ENCODE results near the gene ACAN. TPM values are rescaled to one million over a fixed set of nuclear protein-coding genes. Genes with fewer than 3 reads are reported as not detected.

The ACAN gene
- total RNA-seq, 4 donors from 2014 or later, result 0.85 to 6.9 TPM; not detected in 2

DNA sequence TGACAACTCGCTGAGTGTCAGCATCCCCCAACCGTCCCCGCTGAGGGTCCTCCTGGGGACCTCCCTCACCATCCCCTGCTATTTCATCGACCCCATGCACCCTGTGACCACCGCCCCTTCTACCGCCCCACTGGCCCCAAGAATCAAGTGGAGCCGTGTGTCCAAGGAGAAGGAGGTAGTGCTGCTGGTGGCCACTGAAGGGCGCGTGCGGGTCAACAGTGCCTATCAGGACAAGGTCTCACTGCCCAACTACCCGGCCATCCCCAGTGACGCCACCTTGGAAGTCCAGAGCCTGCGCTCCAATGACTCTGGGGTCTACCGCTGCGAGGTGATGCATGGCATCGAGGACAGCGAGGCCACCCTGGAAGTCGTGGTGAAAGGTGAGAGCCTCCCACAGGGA is 35.4 kb downstream of the ACAN start:
- no peaks in the 10 kb centered on the region for H3K27me3 ChIP-seq
- intact Hi-C loops (cut with DNase I; ENCODE audit: low total_unique reads), result no loop called here
- no peaks in the 10 kb centered on the region for H3K4me1 ChIP-seq
- H3K4me3 ChIP-seq, result no peak overlapping the region
- DNase-seq, result no peak
- H3K27ac ChIP-seq, result no peak overlapping the region
- TF ChIP-seq POLR2A (IDR thresholded peaks at IDR 0.05), result no peak
- TF ChIP-seq, protein P1, sequence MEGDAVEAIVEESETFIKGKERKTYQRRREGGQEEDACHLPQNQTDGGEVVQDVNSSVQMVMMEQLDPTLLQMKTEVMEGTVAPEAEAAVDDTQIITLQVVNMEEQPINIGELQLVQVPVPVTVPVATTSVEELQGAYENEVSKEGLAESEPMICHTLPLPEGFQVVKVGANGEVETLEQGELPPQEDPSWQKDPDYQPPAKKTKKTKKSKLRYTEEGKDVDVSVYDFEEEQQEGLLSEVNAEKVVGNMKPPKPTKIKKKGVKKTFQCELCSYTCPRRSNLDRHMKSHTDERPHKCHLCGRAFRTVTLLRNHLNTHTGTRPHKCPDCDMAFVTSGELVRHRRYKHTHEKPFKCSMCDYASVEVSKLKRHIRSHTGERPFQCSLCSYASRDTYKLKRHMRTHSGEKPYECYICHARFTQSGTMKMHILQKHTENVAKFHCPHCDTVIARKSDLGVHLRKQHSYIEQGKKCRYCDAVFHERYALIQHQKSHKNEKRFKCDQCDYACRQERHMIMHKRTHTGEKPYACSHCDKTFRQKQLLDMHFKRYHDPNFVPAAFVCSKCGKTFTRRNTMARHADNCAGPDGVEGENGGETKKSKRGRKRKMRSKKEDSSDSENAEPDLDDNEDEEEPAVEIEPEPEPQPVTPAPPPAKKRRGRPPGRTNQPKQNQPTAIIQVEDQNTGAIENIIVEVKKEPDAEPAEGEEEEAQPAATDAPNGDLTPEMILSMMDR (IDR thresholded peaks at IDR 0.05), result no peak
- no peaks in the 10 kb centered on the region for H3K9me3 ChIP-seq
- no peaks in the 10 kb centered on the region for H3K36me3 ChIP-seq

GRCh38 chr15:88839146-88839545 is 35.9 kb downstream of the ACAN start:
- H3K4me3 ChIP-seq, result no peak overlapping the region
- no peaks in the 10 kb centered on the region for H3K36me3 ChIP-seq
- intact Hi-C loops (cut with DNase I; ENCODE audit: low total_unique reads), result no loop called here
- H3K27ac ChIP-seq, result no peak overlapping the region
- H3K27me3 ChIP-seq, result no peaks in the 10 kb centered on the region
- H3K4me1 ChIP-seq, result no peaks in the 10 kb centered on the region
- DNase-seq, result no peak
- TF ChIP-seq, protein P1 (IDR thresholded peaks at IDR 0.05), result no peak
- TF ChIP-seq POLR2A (IDR thresholded peaks at IDR 0.05), result no peak
- no peaks in the 10 kb centered on the region for H3K9me3 ChIP-seq

DNA sequence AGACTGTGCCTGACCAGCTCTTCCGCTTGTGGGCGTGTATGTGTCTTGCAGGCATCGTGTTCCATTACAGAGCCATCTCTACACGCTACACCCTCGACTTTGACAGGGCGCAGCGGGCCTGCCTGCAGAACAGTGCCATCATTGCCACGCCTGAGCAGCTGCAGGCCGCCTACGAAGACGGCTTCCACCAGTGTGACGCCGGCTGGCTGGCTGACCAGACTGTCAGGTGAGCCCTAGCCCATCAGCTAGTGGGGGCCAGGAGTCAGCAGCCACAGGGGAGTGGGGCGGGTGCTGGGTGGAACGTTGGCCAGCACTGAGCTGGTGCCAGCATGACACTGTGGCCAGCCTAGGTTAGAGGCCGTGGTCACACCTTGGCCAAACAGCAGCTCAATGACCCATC is 36.7 kb downstream of the ACAN start:
- H3K4me1 ChIP-seq, result no peaks in the 10 kb centered on the region
- no peak for DNase-seq
- TF ChIP-seq, protein P1 (IDR thresholded peaks at IDR 0.05), result no peak
- TF ChIP-seq POLR2A (IDR thresholded peaks at IDR 0.05), result no peak
- no peaks in the 10 kb centered on the region for H3K27me3 ChIP-seq
- H3K27ac ChIP-seq, result no peak overlapping the region
- H3K36me3 ChIP-seq, result no peaks in the 10 kb centered on the region
- no peak overlapping the region for H3K4me3 ChIP-seq
- H3K9me3 ChIP-seq, result no peaks in the 10 kb centered on the region
- intact Hi-C loops (cut with DNase I; ENCODE audit: low total_unique reads), result no loop called here

DNA sequence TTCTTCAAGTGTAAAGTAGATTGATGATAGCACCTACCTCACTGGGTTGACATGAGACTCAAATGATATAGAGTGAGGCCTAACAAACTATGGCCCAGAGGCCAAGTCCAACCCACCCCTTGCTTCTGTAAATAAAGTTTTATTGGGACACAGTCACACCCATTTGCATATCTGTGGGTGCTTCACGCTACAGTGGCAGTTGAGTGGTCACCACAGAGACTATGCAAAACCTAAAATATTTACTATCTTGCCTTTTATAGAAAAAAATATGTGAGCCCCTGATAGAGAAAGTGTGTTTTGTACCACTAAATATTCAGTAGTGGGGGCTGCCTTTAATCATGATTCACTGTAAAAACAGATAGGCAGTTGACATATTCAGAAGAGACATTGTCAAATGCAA is 38.0 kb downstream of the ACAN start:
- Histone ChIP-seq H3K27ac (no peak overlapping the region), H3K4me3 (no peak overlapping the region), H3K4me1 (no peaks in the 10 kb centered on the region), H3K9me3 (no peaks in the 10 kb centered on the region), H3K36me3 (no peaks in the 10 kb centered on the region), H3K27me3 (no peaks in the 10 kb centered on the region)
- TF ChIP-seq POLR2A (IDR thresholded peaks at IDR 0.05), result no peak
- TF ChIP-seq, protein P1 (IDR thresholded peaks at IDR 0.05), result no peak
- no peak for DNase-seq
- intact Hi-C loops (cut with DNase I; ENCODE audit: low total_unique reads), result no loop called here

- intact Hi-C loops (cut with DNase I; ENCODE audit: low total_unique reads), result no loop called here
- no peaks in the 10 kb centered on the region for H3K36me3 ChIP-seq
- no peak for DNase-seq
These were observed 38.9 kb downstream of the ACAN start for GRCh38 chr15:88842156-88842555.

More at GRCh38 chr15:88842156-88842555, 38.9 kb downstream of the ACAN start:
- no peaks in the 10 kb centered on the region for H3K4me1 ChIP-seq
- H3K27me3 ChIP-seq, result no peaks in the 10 kb centered on the region
- no peak for TF ChIP-seq POLR2A (IDR thresholded peaks at IDR 0.05)
- TF ChIP-seq, protein P1 (IDR thresholded peaks at IDR 0.05), result no peak
- H3K27ac ChIP-seq, result no peak overlapping the region
- no peak overlapping the region for H3K4me3 ChIP-seq
- H3K9me3 ChIP-seq, result no peaks in the 10 kb centered on the region

Data from uterus (tissue), 4 donors.